ENCODE data around the gene KCNN3.
A peak's percentile ranks its signal among the peaks of the same experiment; 100 is the strongest.

KCNN3 gene

GRCh38 chr1:154669464-154670282 is 200.4 kb downstream of the KCNN3 start:
- in situ Hi-C loops (cut with MboI; ENCODE audit: low sequenced_read_pairs, unreplicated experiment) = loop anchor here (5.0 to 10.0 kb wide), 2 partner anchors 213 to 395 kb away; partner anchors contain the start of gene EFNA4
- peak; percentile 87 for DNase-seq (ENCODE audit: low spot score)
- TF ChIP-seq CTCF (IDR thresholded peaks at IDR 0.05; ENCODE audit: borderline replicate concordance, control extremely low read depth, extremely low read depth, insufficient read depth, missing control alignments) = peak; percentile 80

GRCh38 chr1:154666051-154666790 is 203.9 kb downstream of the KCNN3 start:
- TF ChIP-seq CTCF (IDR thresholded peaks at IDR 0.05; ENCODE audit: borderline replicate concordance, control extremely low read depth, extremely low read depth, insufficient read depth, missing control alignments) = no peak
- DNase-seq (ENCODE audit: low spot score) = no peak
- in situ Hi-C loops (cut with MboI; ENCODE audit: low sequenced_read_pairs, unreplicated experiment) = loop anchor here (5.0 to 10.0 kb wide), 2 partner anchors 216 to 399 kb away; partner anchors contain the start of gene EFNA4

GRCh38 chr1:154664331-154665002 is 205.6 kb downstream of the KCNN3 start:
- no peak for TF ChIP-seq CTCF (IDR thresholded peaks at IDR 0.05; ENCODE audit: borderline replicate concordance, control extremely low read depth, extremely low read depth, insufficient read depth, missing control alignments)
- in situ Hi-C loops (cut with MboI; ENCODE audit: low sequenced_read_pairs, unreplicated experiment) = loop anchor here (5.0 to 10.0 kb wide), 2 partner anchors 218 to 400 kb away; partner anchors contain the start of gene EFNA4
- no peak for DNase-seq (ENCODE audit: low spot score)

- in situ Hi-C loops (cut with MboI; ENCODE audit: low sequenced_read_pairs, unreplicated experiment) = loop anchor here (10.0 kb wide), 1 partner anchor 401 kb away; the partner anchor contains the start of gene EFNA4
- DNase-seq (ENCODE audit: low spot score) = no peak
- no peak for TF ChIP-seq CTCF (IDR thresholded peaks at IDR 0.05; ENCODE audit: borderline replicate concordance, control extremely low read depth, extremely low read depth, insufficient read depth, missing control alignments)
Measured at GRCh38 chr1:154663471-154664060, 206.5 kb downstream of the KCNN3 start.

- in situ Hi-C loops (cut with MboI; ENCODE audit: low sequenced_read_pairs, unreplicated experiment) = loop anchor here (10.0 kb wide), 1 partner anchor 404 kb away; the partner anchor contains the start of gene EFNA4
- TF ChIP-seq CTCF (IDR thresholded peaks at IDR 0.05; ENCODE audit: borderline replicate concordance, control extremely low read depth, extremely low read depth, insufficient read depth, missing control alignments) = no peak
- DNase-seq (ENCODE audit: low spot score) = no peak
Measured at GRCh38 chr1:154661110-154661509, 209.0 kb downstream of the KCNN3 start.

Data from GM13976 (cell line).